HG02943 (cell line): ENCODE measurements around the gene SERPINB5.

Experiments used
- ATAC-seq: cut with Tn5 transposase; IDR thresholded peaks from one replicate; pipeline ENCODE4 v1.9.1; 2021; ENCODE audit warnings: mild to moderate bottlenecking, low read depth, moderate library complexity; ENCODE audit not compliant: unreplicated experiment

Gene SERPINB5

GRCh38 chr18:63520053-63520685 lies 43.4 kb downstream of the SERPINB5 start:
- no peak for ATAC-seq

GRCh38 chr18:63523660-63524059 lies 46.9 kb downstream of the SERPINB5 start:
- no peak for ATAC-seq

GRCh38 chr18:63527251-63527650 lies 50.5 kb downstream of the SERPINB5 start:
- ATAC-seq, result no peak

- ATAC-seq, result no peak
Observed at GRCh38 chr18:63528863-63529492, 52.2 kb downstream of the SERPINB5 start.

GRCh38 chr18:63532471-63532870 lies 55.7 kb downstream of the SERPINB5 start:
- no peak for ATAC-seq

GRCh38 chr18:63534615-63535014 lies 57.9 kb downstream of the SERPINB5 start:
- no peak for ATAC-seq

- ATAC-seq, result no peak
Observed at GRCh38 chr18:63539904-63540510, 63.2 kb downstream of the SERPINB5 start.

- no peak for ATAC-seq
Observed at GRCh38 chr18:63542069-63542468, 65.3 kb downstream of the SERPINB5 start, which contains the start of gene SERPINB12. Gene SERPINB12, plus strand, starts transcription at chr18:63542369. Its CDS starts 13,791 bp downstream, at chr18:63556160.

GRCh38 chr18:63544017-63544416 lies 67.3 kb downstream of the SERPINB5 start:
- no peak for ATAC-seq

GRCh38 chr18:63545000-63545399 lies 68.2 kb downstream of the SERPINB5 start:
- no peak for ATAC-seq

GRCh38 chr18:63550068-63550467 lies 73.3 kb downstream of the SERPINB5 start:
- ATAC-seq, result no peak

- no peak for ATAC-seq
Observed at GRCh38 chr18:63551769-63552168, 75.0 kb downstream of the SERPINB5 start.

- no peak for ATAC-seq
Observed at GRCh38 chr18:63552581-63552980, 75.8 kb downstream of the SERPINB5 start.

- ATAC-seq, result no peak
Observed at GRCh38 chr18:63553081-63553480, 76.3 kb downstream of the SERPINB5 start.
